A549 (cell line): Measurements from ENCODE around the gene TULP3. TPM values are rescaled to one million over a fixed set of nuclear protein-coding genes. Genes with fewer than 3 reads are reported as not detected.
A peak's percentile ranks its signal among the peaks of the same experiment; 100 is the strongest.

ENCODE experiments used
- ATAC-seq, 2 experiments: fragments of 200-7000 bp in 1 of 2; fragments of >200 bp in 1 of 2; cut with Nextera tagmentation in 1 of 2; cut with Tn5 transposase in 1 of 2; 3 replicates each; pipeline versions ENCODE4 v1.8.0 to v1.9.1; 2018 to 2020; ENCODE audit warnings: mild to moderate bottlenecking in 1 of 2, moderate library complexity in 1 of 2
- CTCF ChIA-PET: fragments of 300-600 bp; sonication (Branson Sonifier 250); formaldehyde crosslinking; extraction: SDS; loops from one replicate; lab custom pipeline; 2021; ENCODE audit warnings: antibody characterized with exemption, inconsistent platforms; lab: Yijun Ruan, JAX
- POLR2A ChIA-PET: fragments of 350-600 bp; formaldehyde crosslinking; extraction: SDS; loops from one replicate; lab custom pipeline; 2021; ENCODE audit warnings: antibody characterized with exemption, inconsistent platforms; lab: Yijun Ruan, JAX
- DNase-seq, 2 experiments: peaks; one replicate each; pipeline versions ENCODE4 v3.0.0 to v3.0.0-alpha.2; 2011 to 2016; ENCODE audit warnings: low read depth in 1 of 2, low spot score in 1 of 2
- FAIRE-seq: peaks from 2 replicates; lab custom pipeline; 2011; peaks lifted over from hg19 to GRCh38; lab: Jason Lieb, UNC
- H3K27ac ChIP-seq, 2 experiments: fragments of >200 bp; sonication (Bioruptor Twin); formaldehyde crosslinking; 3 replicates each; pipeline ENCODE4 v1.5.1; 2016 to 2017
- H3K4me1 ChIP-seq: fragments of >200 bp; sonication (Bioruptor Twin); formaldehyde crosslinking; 3 replicates; pipeline ENCODE4 v1.6.1; 2016
- H3K4me2 ChIP-seq: fragments of >200 bp; sonication (Bioruptor Twin); formaldehyde crosslinking; 3 replicates; pipeline ENCODE4 v1.6.1; 2016
- H3K4me3 ChIP-seq: fragments of >200 bp; sonication (Bioruptor Twin); formaldehyde crosslinking; 3 replicates; pipeline ENCODE4 v1.5.1; 2016
- H3K9me3 ChIP-seq: fragments of >200 bp; sonication (Bioruptor Twin); formaldehyde crosslinking; 3 replicates; pipeline ENCODE4 v1.6.1; 2016
- CBX2 ChIP-seq: fragments of 200-600 bp; sonication (generic); IDR thresholded peaks from 2 replicates; pipeline ENCODE4 v1.6.1; 2016; ENCODE audit warnings: low read depth, mild to moderate bottlenecking, borderline replicate concordance
- EHF ChIP-seq: fragments of 250-450 bp; sonication (Bioruptor Pico); IDR thresholded peaks from 2 replicates; pipeline ENCODE4 v1.5.0; 2020; ENCODE audit warnings: mild to moderate bottlenecking
- ESRRA ChIP-seq: fragments of 150-350 bp; IDR thresholded peaks from 2 replicates; pipeline ENCODE4 v1.6.1; 2014; ENCODE audit warnings: mild to moderate bottlenecking, low read length, borderline replicate concordance
- FOSL2 ChIP-seq, 2 experiments: fragments of 450-650 bp in 1 of 2; fragments of >200 bp in 1 of 2; sonication (Bioruptor Twin) in 1 of 2; formaldehyde crosslinking; IDR thresholded peaks; 2 replicates each; pipeline versions ENCODE4 v1.5.0 to v1.6.1; 2016 to 2020; ENCODE audit warnings: mild to moderate bottlenecking in 1 of 2, moderate library complexity in 1 of 2
- FOXS1 ChIP-seq: fragments of 250-450 bp; sonication (Bioruptor Pico); IDR thresholded peaks from 2 replicates; pipeline ENCODE4 v1.5.0; 2020; ENCODE audit warnings: mild to moderate bottlenecking, moderate library complexity
- HDAC2 ChIP-seq: fragments of 200-600 bp; sonication (generic); IDR thresholded peaks from 2 replicates; pipeline ENCODE4 v1.6.1; 2016
- HEYL ChIP-seq: fragments of 250-450 bp; sonication (Bioruptor Pico); IDR thresholded peaks from 2 replicates; pipeline ENCODE4 v1.8.0; 2021; ENCODE audit warnings: mild to moderate bottlenecking, moderate library complexity
- KDM5A ChIP-seq: fragments of 200-600 bp; sonication (generic); IDR thresholded peaks from 2 replicates; pipeline ENCODE4 v1.6.1; 2016; ENCODE audit warnings: antibody characterized with exemption, mild to moderate bottlenecking
- MAFK ChIP-seq: fragments of 450-650 bp; IDR thresholded peaks from 2 replicates; pipeline ENCODE4 v1.6.1; 2014; ENCODE audit not compliant: partially characterized antibody
- MYC ChIP-seq: IDR thresholded peaks from 2 replicates; pipeline ENCODE4 v1.6.1; 2012; ENCODE audit warnings: mild to moderate bottlenecking, inconsistent platforms, low read length, improper control_type of control experiment, borderline replicate concordance
- NPAS2 ChIP-seq: fragments of 250-450 bp; sonication (Bioruptor Pico); IDR thresholded peaks from 2 replicates; pipeline ENCODE4 v1.8.0; 2022; ENCODE audit warnings: mild to moderate bottlenecking, moderate library complexity, borderline replicate concordance
- PHF8 ChIP-seq: fragments of 200-600 bp; sonication (generic); IDR thresholded peaks from 2 replicates; pipeline ENCODE4 v1.6.1; 2016; ENCODE audit warnings: low read depth, mild to moderate bottlenecking, antibody characterized with exemption, moderate library complexity, borderline replicate concordance
- POLR2A ChIP-seq: IDR thresholded peaks from 2 replicates; pipeline ENCODE4 v1.6.1; 2012; ENCODE audit warnings: mild to moderate bottlenecking, low read length
- POLR2AphosphoS2 ChIP-seq: conservative IDR thresholded peaks from 2 replicates; pipeline ENCODE4 v1.6.1; 2012; ENCODE audit warnings: low read length, improper control_type of control experiment, inconsistent platforms
- RFX5 ChIP-seq: fragments of 450-650 bp; IDR thresholded peaks from 2 replicates; pipeline ENCODE4 v1.7.1; 2014; ENCODE audit warnings: antibody characterized with exemption, mild to moderate bottlenecking, moderate library complexity
- RNF2 ChIP-seq: fragments of 200-600 bp; sonication (generic); IDR thresholded peaks from 2 replicates; pipeline ENCODE4 v1.6.1; 2016; ENCODE audit warnings: low read depth, mild to moderate bottlenecking, antibody characterized with exemption, moderate library complexity, borderline replicate concordance
- TP53 ChIP-seq: fragments of 250-450 bp; sonication (Bioruptor Pico); IDR thresholded peaks from 2 replicates; pipeline ENCODE4 v1.5.0; 2021; ENCODE audit warnings: mild to moderate bottlenecking, moderate library complexity
- ZNF302 ChIP-seq: fragments of 250-450 bp; sonication (Bioruptor Pico); IDR thresholded peaks from 2 replicates; pipeline ENCODE4 v1.9.0; 2021; ENCODE audit warnings: inconsistent platforms, mild to moderate bottlenecking, moderate library complexity
- ZSCAN20 ChIP-seq: fragments of 250-450 bp; sonication (Bioruptor Pico); IDR thresholded peaks from 2 replicates; pipeline ENCODE4 v1.8.0; 2022; ENCODE audit warnings: mild to moderate bottlenecking, moderate library complexity
- WGBS: methylation state at CpG from one replicate; pipeline ENCODE4 v1.1.6; 2017; ENCODE audit errors: missing lambda C conversion rate; 5-methylcytosine and 5-hydroxymethylcytosine counted together
- polyA plus RNA-seq, 4 experiments: library from polyadenylated mRNA; depleted of rRNA in 3 of 4; stranded (reverse); fragments of >200 nt; fragmentation: RNase III in 1 of 4; extraction: RNeasy Plus Mini Kit Qiagen cat#74134 plus additional on column Dnase treatment in 1 of 4; gene quantifications; 2 replicates in 3 of 4; 3 replicates in 1 of 4; pipeline ENCODE4 v1.2.3, GENCODE V29; 2011 to 2017
- TF ChIP-seq, protein P1 (sequence below): fragments of >200 bp; sonication (Bioruptor Twin); formaldehyde crosslinking; IDR thresholded peaks from 3 replicates; pipeline ENCODE4 v1.5.1; 2016
- TF ChIP-seq, protein P2 (sequence below): IDR thresholded peaks from 2 replicates; pipeline ENCODE4 v1.6.1; 2012
- TF ChIP-seq, protein P3 (sequence below): fragments of 250-450 bp; sonication (Bioruptor Pico); IDR thresholded peaks from 2 replicates; pipeline ENCODE4 v1.5.0; 2021; ENCODE audit warnings: mild to moderate bottlenecking, moderate library complexity, borderline replicate concordance
- TF ChIP-seq, protein P4 (sequence below): IDR thresholded peaks from 2 replicates; pipeline ENCODE4 v1.6.1; 2012; ENCODE audit warnings: low read depth, borderline replicate concordance
- TF ChIP-seq, protein P5 (sequence below): fragments of 150-350 bp; IDR thresholded peaks from 2 replicates; pipeline ENCODE4 v1.6.1; 2014; ENCODE audit warnings: low read depth, mild to moderate bottlenecking, low read length
- TF ChIP-seq, protein P6 (sequence below): fragments of >200 bp; sonication (Bioruptor Twin); formaldehyde crosslinking; IDR thresholded peaks from 2 replicates; pipeline ENCODE4 v1.6.1; 2016
- TF ChIP-seq, protein P7 (sequence below): fragments of >200 bp; sonication (Bioruptor Twin); formaldehyde crosslinking; IDR thresholded peaks from 3 replicates; pipeline ENCODE4 v1.6.1; 2016

Gene TULP3
- polyA plus RNA-seq, 2 of the 4 experiments (the other 2 are of a cell fraction), result 19.6 to 32.9 TPM

DNA sequence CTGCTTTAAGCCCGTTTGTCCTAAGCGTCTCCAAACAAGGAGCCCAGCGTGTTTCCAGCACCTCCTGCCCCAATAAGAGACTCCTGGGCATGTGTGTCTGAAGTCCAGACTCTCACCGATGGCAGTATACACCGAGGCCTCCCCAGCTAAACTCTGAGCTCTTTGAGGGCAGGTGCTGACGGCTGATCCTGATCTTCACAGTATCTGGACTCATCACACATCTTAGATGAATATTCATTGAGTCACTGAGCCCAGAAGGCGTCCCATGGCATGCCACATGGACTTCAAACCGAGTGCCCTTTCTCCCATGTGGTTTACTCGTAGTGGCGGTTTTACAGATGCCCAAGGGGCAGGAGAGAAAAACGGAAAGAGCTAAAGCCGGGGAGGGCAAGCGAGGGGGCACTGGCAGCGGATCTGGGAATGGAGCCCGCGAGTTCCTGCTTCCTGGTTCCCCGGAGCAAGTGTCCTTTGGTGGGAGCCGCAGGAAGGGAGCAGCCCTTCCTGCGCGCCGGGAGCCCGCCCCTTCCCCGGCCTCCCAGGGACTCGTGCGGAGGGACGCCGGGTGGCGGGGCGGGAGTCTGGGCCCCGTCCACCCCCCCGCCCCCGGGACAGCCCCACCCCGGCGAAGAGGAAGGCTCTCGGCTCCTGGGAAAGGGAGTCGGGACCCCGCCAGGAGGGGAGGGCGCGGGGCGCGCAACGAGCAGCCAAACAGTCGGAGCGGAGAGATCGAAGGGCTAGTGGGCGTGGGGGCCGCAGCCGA is 67.9 kb downstream of the TULP3 start (continued):
- TF ChIP-seq, protein P1, sequence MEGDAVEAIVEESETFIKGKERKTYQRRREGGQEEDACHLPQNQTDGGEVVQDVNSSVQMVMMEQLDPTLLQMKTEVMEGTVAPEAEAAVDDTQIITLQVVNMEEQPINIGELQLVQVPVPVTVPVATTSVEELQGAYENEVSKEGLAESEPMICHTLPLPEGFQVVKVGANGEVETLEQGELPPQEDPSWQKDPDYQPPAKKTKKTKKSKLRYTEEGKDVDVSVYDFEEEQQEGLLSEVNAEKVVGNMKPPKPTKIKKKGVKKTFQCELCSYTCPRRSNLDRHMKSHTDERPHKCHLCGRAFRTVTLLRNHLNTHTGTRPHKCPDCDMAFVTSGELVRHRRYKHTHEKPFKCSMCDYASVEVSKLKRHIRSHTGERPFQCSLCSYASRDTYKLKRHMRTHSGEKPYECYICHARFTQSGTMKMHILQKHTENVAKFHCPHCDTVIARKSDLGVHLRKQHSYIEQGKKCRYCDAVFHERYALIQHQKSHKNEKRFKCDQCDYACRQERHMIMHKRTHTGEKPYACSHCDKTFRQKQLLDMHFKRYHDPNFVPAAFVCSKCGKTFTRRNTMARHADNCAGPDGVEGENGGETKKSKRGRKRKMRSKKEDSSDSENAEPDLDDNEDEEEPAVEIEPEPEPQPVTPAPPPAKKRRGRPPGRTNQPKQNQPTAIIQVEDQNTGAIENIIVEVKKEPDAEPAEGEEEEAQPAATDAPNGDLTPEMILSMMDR, result no peak
- TF ChIP-seq ZNF302 (CRISPR knock-in tag) (no peak), KDM5A (no peak), NPAS2 (no peak), PHF8 (peak; percentile 56; the same call in 1 of the 2 replicates), ESRRA (no peak), RNF2 (no peak), POLR2A (peak; percentile 84), MYC (0 out of 2 replicates have a peak, but pooled peaks have one; percentile 21), TP53 (peak; percentile 72; the same call in 1 of the 2 replicates), HDAC2 (no peak), CBX2 (no peak), FOSL2 (IDR thresholded peaks at IDR 0.05) (no peak), FOSL2 (CRISPR knock-in tag; IDR thresholded peaks at IDR 0.05) (peak; percentile 15; the same call in 1 of the 2 replicates)
- TF ChIP-seq, protein P2, sequence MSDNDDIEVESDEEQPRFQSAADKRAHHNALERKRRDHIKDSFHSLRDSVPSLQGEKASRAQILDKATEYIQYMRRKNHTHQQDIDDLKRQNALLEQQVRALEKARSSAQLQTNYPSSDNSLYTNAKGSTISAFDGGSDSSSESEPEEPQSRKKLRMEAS, result peak; percentile 80
- TF ChIP-seq, protein P3, sequence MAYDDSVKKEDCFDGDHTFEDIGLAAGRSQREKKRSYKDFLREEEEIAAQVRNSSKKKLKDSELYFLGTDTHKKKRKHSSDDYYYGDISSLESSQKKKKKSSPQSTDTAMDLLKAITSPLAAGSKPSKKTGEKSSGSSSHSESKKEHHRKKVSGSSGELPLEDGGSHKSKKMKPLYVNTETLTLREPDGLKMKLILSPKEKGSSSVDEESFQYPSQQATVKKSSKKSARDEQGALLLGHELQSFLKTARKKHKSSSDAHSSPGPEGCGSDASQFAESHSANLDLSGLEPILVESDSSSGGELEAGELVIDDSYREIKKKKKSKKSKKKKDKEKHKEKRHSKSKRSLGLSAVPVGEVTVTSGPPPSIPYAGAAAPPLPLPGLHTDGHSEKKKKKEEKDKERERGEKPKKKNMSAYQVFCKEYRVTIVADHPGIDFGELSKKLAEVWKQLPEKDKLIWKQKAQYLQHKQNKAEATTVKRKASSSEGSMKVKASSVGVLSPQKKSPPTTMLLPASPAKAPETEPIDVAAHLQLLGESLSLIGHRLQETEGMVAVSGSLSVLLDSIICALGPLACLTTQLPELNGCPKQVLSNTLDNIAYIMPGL (CRISPR knock-in tag), result no peak
- TF ChIP-seq, protein P4, sequence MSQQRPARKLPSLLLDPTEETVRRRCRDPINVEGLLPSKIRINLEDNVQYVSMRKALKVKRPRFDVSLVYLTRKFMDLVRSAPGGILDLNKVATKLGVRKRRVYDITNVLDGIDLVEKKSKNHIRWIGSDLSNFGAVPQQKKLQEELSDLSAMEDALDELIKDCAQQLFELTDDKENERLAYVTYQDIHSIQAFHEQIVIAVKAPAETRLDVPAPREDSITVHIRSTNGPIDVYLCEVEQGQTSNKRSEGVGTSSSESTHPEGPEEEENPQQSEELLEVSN, result peak; percentile 66; the same call in 1 of the 2 replicates

DNA sequence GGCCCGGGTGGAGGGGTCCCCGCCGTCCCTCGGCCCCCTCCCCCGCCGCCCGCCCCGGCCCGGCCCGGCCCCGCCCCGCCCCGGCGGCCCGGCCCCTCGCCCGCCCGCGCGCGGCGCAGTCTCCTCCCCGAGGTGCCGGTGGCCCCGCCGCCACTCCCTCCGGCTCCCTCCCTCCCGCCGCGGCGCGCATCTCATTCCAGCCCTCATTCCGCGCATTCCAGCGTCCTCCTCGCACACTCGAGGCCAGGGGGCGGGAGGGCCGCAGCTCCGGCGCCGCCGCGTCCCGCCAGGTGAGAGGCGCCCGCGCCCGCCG is 68.5 kb downstream of the TULP3 start, which contains the start of gene TEAD4:
Gene TEAD4 (plus strand): TSS at position 206 of the 313 bp plus-strand sequence.
- Histone ChIP-seq H3K4me1 (peaks cover 28% of the 10 kb centered on the region), H3K4me2 (peak within 1 kb of the TSS; percentile 89), H3K27ac (peak within 1 kb of the TSS; percentile 98 to 99), H3K4me3 (peak within 1 kb of the TSS; percentile 86), H3K9me3 (no peaks in the 10 kb centered on the region)
- ATAC-seq (peak; percentile 66 to 76), DNase-seq (peak; percentile 89 to 90), FAIRE-seq (no peak)
- 0% methylated on average over 12 of the region's 50 CpGs for WGBS
- CTCF ChIA-PET, result interaction anchor here (1.3 kb wide), 1 partner anchor 18 kb away, joined by 3 read pairs; no protein-coding TSS in a partner anchor
- POLR2A ChIA-PET, result interaction anchor here (1.0 to 1.3 kb wide), 3 partner anchors 10 to 69 kb away, joined by 3 to 5 read pairs (median 4); partner anchors contain the start of gene TULP3
- TF ChIP-seq ZNF302 (CRISPR knock-in tag), result no peak
- TF ChIP-seq, protein P2, result peak; percentile 71; the same call in 1 of the 2 replicates
- no peak for TF ChIP-seq POLR2AphosphoS2
- no peak for TF ChIP-seq FOXS1 (CRISPR knock-in tag)
- no peak for TF ChIP-seq HEYL
- TF ChIP-seq RFX5, result no peak
- TF ChIP-seq, protein P5, sequence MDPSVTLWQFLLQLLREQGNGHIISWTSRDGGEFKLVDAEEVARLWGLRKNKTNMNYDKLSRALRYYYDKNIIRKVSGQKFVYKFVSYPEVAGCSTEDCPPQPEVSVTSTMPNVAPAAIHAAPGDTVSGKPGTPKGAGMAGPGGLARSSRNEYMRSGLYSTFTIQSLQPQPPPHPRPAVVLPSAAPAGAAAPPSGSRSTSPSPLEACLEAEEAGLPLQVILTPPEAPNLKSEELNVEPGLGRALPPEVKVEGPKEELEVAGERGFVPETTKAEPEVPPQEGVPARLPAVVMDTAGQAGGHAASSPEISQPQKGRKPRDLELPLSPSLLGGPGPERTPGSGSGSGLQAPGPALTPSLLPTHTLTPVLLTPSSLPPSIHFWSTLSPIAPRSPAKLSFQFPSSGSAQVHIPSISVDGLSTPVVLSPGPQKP, result no peak
- TF ChIP-seq, protein P6, sequence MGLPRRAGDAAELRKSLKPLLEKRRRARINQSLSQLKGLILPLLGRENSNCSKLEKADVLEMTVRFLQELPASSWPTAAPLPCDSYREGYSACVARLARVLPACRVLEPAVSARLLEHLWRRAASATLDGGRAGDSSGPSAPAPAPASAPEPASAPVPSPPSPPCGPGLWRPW, result no peak
- TF ChIP-seq EHF (CRISPR knock-in tag), result no peak
- no peak for TF ChIP-seq ZSCAN20
- no peak for TF ChIP-seq MAFK
- TF ChIP-seq, protein P7, sequence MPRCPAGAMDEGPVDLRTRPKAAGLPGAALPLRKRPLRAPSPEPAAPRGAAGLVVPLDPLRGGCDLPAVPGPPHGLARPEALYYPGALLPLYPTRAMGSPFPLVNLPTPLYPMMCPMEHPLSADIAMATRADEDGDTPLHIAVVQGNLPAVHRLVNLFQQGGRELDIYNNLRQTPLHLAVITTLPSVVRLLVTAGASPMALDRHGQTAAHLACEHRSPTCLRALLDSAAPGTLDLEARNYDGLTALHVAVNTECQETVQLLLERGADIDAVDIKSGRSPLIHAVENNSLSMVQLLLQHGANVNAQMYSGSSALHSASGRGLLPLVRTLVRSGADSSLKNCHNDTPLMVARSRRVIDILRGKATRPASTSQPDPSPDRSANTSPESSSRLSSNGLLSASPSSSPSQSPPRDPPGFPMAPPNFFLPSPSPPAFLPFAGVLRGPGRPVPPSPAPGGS, result 0 out of 3 replicates have a peak, but pooled peaks have one; percentile 7
- TF ChIP-seq, protein P3 (CRISPR knock-in tag), result no peak
- no peak for TF ChIP-seq MYC
- TF ChIP-seq, protein P4, result peak; percentile 88
